ENCODE results near the gene PPFIBP1.

Gene PPFIBP1

GRCh38 chr12:27523642-27524493 is at the start of gene PPFIBP1:
Gene PPFIBP1 (plus strand): TSS chr12:27524206. CDS start chr12:27633397, 109,191 bp downstream.
- H3K4me3 ChIP-seq (ENCODE audit: low read depth, low read length), result peak within 1 kb of the TSS; percentile 82
- peak; percentile 96 for DNase-seq (ENCODE audit: low read depth)

DNA sequence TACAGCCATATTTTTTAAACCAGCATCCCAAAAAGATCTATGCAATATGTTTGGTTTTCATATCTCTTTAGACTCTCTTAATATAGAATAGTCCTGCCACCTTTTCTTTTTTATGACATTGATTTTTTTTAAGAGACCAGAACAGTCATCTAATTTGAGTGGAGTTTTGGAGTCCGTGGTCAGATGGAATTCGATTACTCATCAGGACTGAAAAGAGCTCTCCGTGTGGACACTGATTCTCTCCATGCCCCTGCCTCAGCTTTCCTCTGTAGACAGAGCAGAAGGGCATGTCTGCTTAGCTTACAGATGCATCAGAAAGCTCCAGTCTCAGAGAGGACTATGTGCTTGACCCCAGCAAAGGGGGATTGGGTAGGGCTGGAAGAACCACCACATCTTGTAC is 49.7 kb upstream of the PPFIBP1 start:
- DNase-seq (ENCODE audit: low read depth), result peak; percentile 73
- H3K4me3 ChIP-seq (ENCODE audit: low read depth, low read length), result no peak overlapping the region

DNA sequence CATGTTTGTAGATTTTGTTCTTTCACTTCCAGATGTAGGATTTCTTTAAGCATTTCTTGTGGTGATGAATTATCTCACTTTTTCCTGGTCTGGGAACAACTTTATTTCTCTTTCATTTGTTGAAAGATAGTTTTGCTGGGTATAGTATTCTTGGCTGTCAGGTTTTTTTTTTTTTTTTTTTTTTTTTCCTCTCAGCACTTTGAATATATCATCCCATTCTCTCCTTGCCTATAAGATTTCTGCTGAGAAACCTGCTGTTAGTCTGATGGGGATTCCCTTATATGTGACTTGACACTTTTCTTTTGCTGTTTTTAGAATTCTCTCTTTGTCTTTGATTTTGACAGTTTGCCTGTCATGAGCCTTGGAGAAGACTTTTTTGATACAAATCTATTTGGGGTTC is 47.0 kb upstream of the PPFIBP1 start:
- DNase-seq (ENCODE audit: low read depth), result no peak
- no peak overlapping the region for H3K4me3 ChIP-seq (ENCODE audit: low read depth, low read length)

DNA sequence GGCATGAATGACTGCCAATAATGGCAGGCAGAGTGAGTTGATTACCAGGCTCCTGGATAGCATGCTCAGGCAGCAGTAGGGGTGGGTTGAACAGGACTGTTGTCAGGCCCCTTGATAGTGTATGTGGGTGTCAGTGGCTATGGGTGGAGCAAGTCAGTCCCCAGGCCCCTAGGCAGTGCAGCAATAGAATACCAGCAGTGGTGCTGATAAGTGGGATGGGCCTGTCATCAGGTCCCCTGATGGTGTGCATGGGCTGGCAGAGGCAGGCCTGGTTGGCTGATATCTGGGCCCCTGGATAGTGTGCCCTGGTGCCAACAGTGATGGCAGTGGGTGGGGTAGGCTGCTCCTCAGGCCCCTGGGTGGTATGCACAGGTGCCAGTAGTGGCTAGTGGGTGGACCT is 45.1 kb upstream of the PPFIBP1 start:
- no peak overlapping the region for H3K4me3 ChIP-seq (ENCODE audit: low read depth, low read length)
- DNase-seq (ENCODE audit: low read depth), result no peak

GRCh38 chr12:27480016-27480415 is 44.0 kb upstream of the PPFIBP1 start:
- no peak overlapping the region for H3K4me3 ChIP-seq (ENCODE audit: low read depth, low read length)
- no peak for DNase-seq (ENCODE audit: low read depth)

GRCh38 chr12:27486961-27487360 is 37.0 kb upstream of the PPFIBP1 start:
- no peak overlapping the region for H3K4me3 ChIP-seq (ENCODE audit: low read depth, low read length)
- no peak for DNase-seq (ENCODE audit: low read depth)

GRCh38 chr12:27488479-27488878 is 35.5 kb upstream of the PPFIBP1 start:
- H3K4me3 ChIP-seq (ENCODE audit: low read depth, low read length), result no peak overlapping the region
- no peak for DNase-seq (ENCODE audit: low read depth)

DNA sequence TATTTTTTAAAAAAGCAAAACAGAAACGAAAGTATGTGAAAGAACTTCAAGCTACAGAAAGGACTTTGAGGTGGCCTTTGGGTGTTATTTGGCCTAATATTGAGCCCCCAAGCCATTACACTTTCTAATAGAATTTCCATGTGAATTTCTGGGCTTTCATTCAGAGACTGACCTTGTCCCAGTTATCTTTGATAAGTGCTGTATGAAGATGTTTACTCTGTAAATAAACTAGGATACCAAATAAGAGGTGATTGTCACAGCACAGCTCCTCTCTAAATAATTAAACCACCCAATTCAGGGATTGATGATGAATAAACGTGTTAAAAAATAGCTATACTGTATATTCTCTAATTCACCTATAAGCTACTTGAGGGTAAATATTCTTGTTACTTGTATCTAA is 32.8 kb upstream of the PPFIBP1 start:
- no peak overlapping the region for H3K4me3 ChIP-seq (ENCODE audit: low read depth, low read length)
- DNase-seq (ENCODE audit: low read depth), result no peak

DNA sequence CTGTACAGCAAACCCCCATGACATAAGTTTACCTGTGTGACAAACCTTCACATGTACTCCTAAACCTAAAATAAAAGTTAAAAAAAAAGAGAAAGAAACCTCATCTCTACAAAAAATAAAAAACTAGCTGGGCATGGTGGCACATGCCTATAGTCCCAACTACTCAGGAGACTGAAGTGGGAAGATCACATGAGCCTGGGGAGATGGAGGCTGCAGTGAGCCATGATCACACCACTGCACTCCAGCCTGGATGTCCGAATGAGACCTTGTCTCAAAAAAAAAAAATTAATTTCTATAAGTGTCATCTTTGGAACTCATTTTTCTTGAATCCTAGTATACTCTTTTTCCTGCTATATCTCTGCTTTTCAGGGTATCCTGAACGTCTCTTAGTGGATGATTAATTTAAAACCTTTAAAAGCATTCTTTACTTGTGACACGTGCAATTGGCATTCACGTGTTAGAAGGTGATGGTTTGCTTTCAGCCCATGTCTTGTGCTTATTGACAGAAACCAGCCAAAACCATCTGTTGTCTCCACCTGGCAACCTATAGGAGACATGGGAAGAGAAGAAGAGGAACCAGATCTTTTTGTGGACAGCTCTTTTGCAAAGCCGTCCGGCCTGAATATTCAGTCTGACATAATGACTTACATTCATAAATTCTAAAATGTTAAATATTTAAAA is 30.6 kb upstream of the PPFIBP1 start:
- DNase-seq (ENCODE audit: low read depth), result no peak
- H3K4me3 ChIP-seq (ENCODE audit: low read depth, low read length), result no peak overlapping the region

- no peak for DNase-seq (ENCODE audit: low read depth)
- no peak overlapping the region for H3K4me3 ChIP-seq (ENCODE audit: low read depth, low read length)
These were observed 26.6 kb upstream of the PPFIBP1 start for GRCh38 chr12:27497446-27497845.

- no peak overlapping the region for H3K4me3 ChIP-seq (ENCODE audit: low read depth, low read length)
- no peak for DNase-seq (ENCODE audit: low read depth)
These were observed 25.9 kb upstream of the PPFIBP1 start for GRCh38 chr12:27498149-27498548.

DNA sequence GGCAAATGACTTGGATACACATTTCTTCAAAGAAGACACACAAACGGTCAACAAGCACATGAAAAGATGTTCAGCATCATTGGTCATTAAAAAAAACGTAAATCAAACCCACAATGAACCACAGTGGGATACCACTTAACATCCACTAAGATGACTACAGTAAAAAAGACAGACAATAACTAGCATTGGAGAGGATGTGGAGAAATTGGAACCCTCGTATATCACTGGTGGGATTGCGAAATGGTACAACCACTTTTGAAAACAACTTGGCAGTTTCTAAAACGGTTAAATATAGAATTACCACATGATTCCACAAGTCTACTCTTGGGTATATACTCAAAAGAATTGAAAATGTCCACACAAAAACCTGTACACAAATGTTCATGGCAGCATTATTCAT is 25.2 kb upstream of the PPFIBP1 start:
- no peak overlapping the region for H3K4me3 ChIP-seq (ENCODE audit: low read depth, low read length)
- DNase-seq (ENCODE audit: low read depth), result no peak

GRCh38 chr12:27499377-27499776 is 24.6 kb upstream of the PPFIBP1 start:
- DNase-seq (ENCODE audit: low read depth), result no peak
- H3K4me3 ChIP-seq (ENCODE audit: low read depth, low read length), result no peak overlapping the region

DNA sequence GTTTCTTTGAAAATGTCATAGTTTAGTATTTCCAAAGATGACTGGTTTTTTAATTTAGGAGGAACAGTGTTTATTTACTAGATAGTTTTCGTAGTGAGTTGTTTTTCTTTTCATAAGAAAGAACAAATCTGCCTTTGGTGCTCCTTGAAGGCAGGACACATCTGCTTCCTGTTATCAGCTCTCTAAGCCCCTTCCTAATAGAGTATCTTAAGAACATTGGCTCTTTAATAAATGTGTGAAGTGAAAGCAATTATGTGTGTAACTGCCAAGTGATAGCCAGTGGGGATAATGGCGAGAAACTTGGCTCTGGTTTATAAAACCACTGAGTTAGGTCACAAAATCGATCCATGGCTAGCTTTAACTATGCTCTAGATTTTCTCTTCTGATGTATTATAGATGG is 23.5 kb upstream of the PPFIBP1 start:
- no peak for DNase-seq (ENCODE audit: low read depth)
- H3K4me3 ChIP-seq (ENCODE audit: low read depth, low read length), result no peak overlapping the region

DNA sequence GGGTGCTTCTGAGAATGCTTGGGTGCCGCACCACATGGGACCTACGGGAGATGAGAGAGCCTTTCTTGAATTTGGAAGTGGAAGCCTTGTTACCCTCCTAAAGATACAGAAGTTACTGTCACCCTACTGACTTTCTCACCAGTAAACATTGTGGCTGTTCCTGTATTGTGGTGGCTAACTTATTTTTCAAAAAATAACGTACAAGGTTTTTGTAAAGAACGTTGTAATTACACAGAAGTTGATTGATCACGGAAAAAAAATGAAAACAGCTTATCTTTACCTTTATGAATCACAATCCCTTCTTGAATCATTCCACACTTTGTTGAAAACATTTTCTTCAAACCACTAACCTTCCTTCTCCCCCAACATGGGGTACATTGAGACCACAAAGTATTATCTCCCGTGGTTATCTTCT is 22.0 kb upstream of the PPFIBP1 start:
- no peak for DNase-seq (ENCODE audit: low read depth)
- no peak overlapping the region for H3K4me3 ChIP-seq (ENCODE audit: low read depth, low read length)

GRCh38 chr12:27504507-27504906 is 19.5 kb upstream of the PPFIBP1 start:
- H3K4me3 ChIP-seq (ENCODE audit: low read depth, low read length), result no peak overlapping the region
- no peak for DNase-seq (ENCODE audit: low read depth)

- H3K4me3 ChIP-seq (ENCODE audit: low read depth, low read length), result no peak overlapping the region
- peak; percentile 64 for DNase-seq (ENCODE audit: low read depth)
These were observed 18.9 kb upstream of the PPFIBP1 start for GRCh38 chr12:27505109-27505508.

DNA sequence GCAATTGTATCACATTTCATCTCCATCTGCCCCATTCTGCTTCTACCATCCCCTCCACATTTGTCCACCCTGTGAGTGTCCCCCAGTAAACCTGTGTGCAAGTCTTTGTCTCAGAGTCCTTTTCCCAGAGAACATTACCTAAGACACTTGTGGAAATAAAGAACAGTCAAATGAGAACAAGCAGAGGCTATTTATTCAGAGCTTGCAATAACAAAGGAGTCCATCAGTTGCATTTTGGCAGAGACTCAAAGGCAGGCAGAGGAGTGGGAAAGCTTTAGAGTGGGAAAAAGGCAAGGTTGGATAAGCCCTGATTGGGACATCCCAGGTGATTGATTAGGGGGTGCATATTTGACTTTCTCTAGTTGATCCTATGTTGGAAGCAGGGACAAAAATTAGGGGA is 18.2 kb upstream of the PPFIBP1 start:
- no peak overlapping the region for H3K4me3 ChIP-seq (ENCODE audit: low read depth, low read length)
- DNase-seq (ENCODE audit: low read depth), result no peak

GRCh38 chr12:27506645-27507189 is 17.3 kb upstream of the PPFIBP1 start:
- H3K4me3 ChIP-seq (ENCODE audit: low read depth, low read length), result no peak overlapping the region
- no peak for DNase-seq (ENCODE audit: low read depth)

DNA sequence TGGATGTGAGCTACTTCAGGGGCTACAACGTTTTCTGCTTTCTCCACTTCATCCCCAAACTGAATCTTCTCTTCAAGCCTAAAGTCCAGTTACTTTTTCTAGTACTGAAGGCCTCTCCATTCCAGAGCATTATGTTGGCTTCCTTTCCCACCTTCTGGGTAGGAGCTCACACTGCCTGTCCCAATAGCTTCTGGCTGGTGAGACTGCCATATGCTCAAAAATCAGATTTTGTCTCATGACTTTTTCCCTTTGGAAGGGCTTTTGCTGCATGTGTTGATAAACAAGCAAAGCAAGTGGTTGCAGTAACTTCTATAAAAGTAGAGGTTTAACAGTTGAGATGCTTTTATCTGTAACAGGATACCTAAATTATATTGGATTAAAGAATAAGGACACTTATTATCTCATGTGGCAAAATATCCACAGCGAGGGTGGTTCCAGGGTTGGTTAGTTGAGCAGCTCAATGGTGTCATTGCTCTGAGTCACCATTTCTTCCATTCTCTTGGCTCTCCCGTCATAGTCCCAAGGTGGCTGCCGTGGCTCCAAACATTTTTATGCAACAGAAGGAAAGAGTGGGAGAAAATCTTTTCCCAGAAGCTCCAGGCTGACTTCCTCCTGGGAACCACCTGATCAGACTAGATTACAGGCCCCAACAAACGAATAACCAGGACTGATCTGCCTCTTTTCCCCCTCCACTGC is 15.1 kb upstream of the PPFIBP1 start:
- no peak overlapping the region for H3K4me3 ChIP-seq (ENCODE audit: low read depth, low read length)
- no peak for DNase-seq (ENCODE audit: low read depth)
